Transverse colon (tissue), 3 donors: ENCODE results near the gene FBXO34.

ENCODE experiments used
- CTCF ChIP-seq, 5 experiments: fragments of 200-600 bp in 3 of 5; fragments of 450-650 bp in 2 of 5; sonication (generic) in 3 of 5; IDR thresholded peaks; 1 replicate in 2 of 5; 2 replicates in 3 of 5; pipeline ENCODE4 v1.5.1; 2016 to 2017; ENCODE audit warnings: antibody characterized with exemption in 5 of 5, inconsistent platforms in 3 of 5, mild to moderate bottlenecking in 2 of 5, moderate library complexity in 1 of 5
- EP300 ChIP-seq: sonication (generic); formaldehyde crosslinking; IDR thresholded peaks from one replicate; pipeline ENCODE4 v1.6.1; 2017; ENCODE audit warnings: antibody characterized with exemption, low read depth
- POLR2A ChIP-seq: fragments of 450-650 bp; IDR thresholded peaks from one replicate; pipeline ENCODE4 v1.6.1; 2016; ENCODE audit warnings: antibody characterized with exemption, mild to moderate bottlenecking, moderate library complexity

GRCh38 chr14:55303691-55304145 lies 32.5 kb downstream of the FBXO34 start:
- no peak for TF ChIP-seq CTCF (IDR thresholded peaks at IDR 0.05)
- TF ChIP-seq POLR2A, result no peak
- no peak for TF ChIP-seq EP300
